Esophagus squamous epithelium (tissue), 4 donors: ENCODE results near the gene ALKBH5.

Experiments used
- POLR2A ChIP-seq, 4 donors: fragments of 450-650 bp; IDR thresholded peaks; one replicate each; pipeline ENCODE4 v1.6.1; 2017; ENCODE audit warnings: antibody characterized with exemption in 4 of 4, mild to moderate bottlenecking in 4 of 4, moderate library complexity in 3 of 4
- TF ChIP-seq, protein P1 (sequence below), 6 experiments: fragments of 450-650 bp in 4 of 6; fragments of 200-600 bp in 2 of 6; sonication (generic) in 2 of 6; IDR thresholded peaks; one replicate each; pipeline ENCODE4 v1.5.1; 2016 to 2019; ENCODE audit warnings: antibody characterized with exemption in 6 of 6, mild to moderate bottlenecking in 4 of 6, moderate library complexity in 4 of 6

GRCh38 chr17:18194394-18194793 is 10.8 kb downstream of the ALKBH5 start:
- TF ChIP-seq, protein P1, sequence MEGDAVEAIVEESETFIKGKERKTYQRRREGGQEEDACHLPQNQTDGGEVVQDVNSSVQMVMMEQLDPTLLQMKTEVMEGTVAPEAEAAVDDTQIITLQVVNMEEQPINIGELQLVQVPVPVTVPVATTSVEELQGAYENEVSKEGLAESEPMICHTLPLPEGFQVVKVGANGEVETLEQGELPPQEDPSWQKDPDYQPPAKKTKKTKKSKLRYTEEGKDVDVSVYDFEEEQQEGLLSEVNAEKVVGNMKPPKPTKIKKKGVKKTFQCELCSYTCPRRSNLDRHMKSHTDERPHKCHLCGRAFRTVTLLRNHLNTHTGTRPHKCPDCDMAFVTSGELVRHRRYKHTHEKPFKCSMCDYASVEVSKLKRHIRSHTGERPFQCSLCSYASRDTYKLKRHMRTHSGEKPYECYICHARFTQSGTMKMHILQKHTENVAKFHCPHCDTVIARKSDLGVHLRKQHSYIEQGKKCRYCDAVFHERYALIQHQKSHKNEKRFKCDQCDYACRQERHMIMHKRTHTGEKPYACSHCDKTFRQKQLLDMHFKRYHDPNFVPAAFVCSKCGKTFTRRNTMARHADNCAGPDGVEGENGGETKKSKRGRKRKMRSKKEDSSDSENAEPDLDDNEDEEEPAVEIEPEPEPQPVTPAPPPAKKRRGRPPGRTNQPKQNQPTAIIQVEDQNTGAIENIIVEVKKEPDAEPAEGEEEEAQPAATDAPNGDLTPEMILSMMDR (IDR thresholded peaks at IDR 0.05) = no peak
- TF ChIP-seq POLR2A (IDR thresholded peaks at IDR 0.05) = no peak
